ENCODE data around the gene NFIA.

DNA sequence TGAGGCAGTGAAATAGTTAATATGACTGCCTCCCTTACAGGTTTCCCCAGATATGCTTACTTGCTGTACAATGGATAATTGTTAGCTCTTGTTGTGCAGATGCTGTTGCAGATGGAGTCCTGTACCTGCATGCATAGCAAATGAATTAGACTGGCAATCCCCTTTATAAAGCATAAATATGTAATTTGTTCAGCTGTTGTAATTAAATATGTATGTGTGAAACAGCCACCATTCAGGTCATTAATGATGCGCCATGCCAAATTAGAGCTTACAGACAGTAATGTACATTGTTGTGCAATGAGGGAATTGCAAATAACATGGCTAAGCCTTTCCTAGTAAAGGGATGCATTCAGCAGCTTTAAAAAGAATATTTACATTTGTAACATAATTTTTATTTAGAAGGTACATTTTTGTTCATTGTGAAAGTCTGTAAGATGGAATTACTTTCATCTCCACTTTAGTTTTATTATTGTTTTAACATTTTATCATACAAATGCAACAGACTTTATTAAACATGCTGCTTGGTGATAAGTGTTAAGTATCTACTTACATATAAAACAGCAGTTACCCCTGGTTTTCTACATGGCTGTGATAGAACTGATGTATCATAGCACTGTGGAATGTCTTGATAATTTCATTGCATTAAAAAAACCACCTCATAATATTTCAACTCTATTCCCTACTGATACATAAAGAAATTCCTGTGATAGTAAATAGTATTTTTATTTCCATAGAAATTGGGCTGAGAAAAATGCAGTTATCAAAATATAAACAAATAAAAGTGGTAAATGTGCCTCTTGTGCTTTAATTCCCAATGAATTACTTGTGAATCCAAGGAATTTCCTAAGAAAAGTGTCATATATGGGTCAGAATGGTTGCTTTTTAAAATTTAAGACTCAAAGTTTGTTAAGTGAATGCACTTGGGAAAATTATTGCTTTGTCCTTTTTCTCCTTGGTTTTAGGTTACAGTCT lies 99.0 kb downstream of the NFIA start:
- TF ChIP-seq, protein P1, sequence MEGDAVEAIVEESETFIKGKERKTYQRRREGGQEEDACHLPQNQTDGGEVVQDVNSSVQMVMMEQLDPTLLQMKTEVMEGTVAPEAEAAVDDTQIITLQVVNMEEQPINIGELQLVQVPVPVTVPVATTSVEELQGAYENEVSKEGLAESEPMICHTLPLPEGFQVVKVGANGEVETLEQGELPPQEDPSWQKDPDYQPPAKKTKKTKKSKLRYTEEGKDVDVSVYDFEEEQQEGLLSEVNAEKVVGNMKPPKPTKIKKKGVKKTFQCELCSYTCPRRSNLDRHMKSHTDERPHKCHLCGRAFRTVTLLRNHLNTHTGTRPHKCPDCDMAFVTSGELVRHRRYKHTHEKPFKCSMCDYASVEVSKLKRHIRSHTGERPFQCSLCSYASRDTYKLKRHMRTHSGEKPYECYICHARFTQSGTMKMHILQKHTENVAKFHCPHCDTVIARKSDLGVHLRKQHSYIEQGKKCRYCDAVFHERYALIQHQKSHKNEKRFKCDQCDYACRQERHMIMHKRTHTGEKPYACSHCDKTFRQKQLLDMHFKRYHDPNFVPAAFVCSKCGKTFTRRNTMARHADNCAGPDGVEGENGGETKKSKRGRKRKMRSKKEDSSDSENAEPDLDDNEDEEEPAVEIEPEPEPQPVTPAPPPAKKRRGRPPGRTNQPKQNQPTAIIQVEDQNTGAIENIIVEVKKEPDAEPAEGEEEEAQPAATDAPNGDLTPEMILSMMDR (IDR thresholded peaks at IDR 0.05) = no peak
- no peak for TF ChIP-seq POLR2A (IDR thresholded peaks at IDR 0.05)
- no peak for TF ChIP-seq POLR2AphosphoS5 (IDR thresholded peaks at IDR 0.05)
